Upper lobe of left lung (tissue), 4 donors: ENCODE results near the gene UIMC1.

ENCODE experiments used
- CTCF ChIP-seq, 6 experiments: fragments of 450-650 bp in 4 of 6; fragments of 200-600 bp in 2 of 6; sonication (generic) in 2 of 6; IDR thresholded peaks; one replicate each; pipeline ENCODE4 v1.5.1; 2016 to 2019; ENCODE audit warnings: antibody characterized with exemption in 6 of 6
- POLR2A ChIP-seq, 4 donors: fragments of 450-650 bp; IDR thresholded peaks; one replicate each; pipeline ENCODE4 v1.5.1; 2016 to 2017; ENCODE audit warnings: antibody characterized with exemption in 4 of 4, mild to moderate bottlenecking in 2 of 4
- POLR2AphosphoS5 ChIP-seq, 2 donors: sonication (generic); formaldehyde crosslinking; IDR thresholded peaks; one replicate each; pipeline ENCODE4 v1.5.1; 2017; ENCODE audit warnings: antibody characterized with exemption in 2 of 2

- TF ChIP-seq CTCF (IDR thresholded peaks at IDR 0.05) (no peak), POLR2AphosphoS5 (IDR thresholded peaks at IDR 0.05) (no peak), POLR2A (IDR thresholded peaks at IDR 0.05) (no peak)
Observed at GRCh38 chr5:176878906-176879662, 127.5 kb downstream of the UIMC1 start.
